HG02571 (cell line): ENCODE measurements around the gene KRTAP10-3.
"Not testable (repeated sequence)": the region's sequence is repeated elsewhere in the genome, so short reads cannot be mapped to it uniquely, and the experiment has no call there.

Source experiments
- ATAC-seq: cut with Tn5 transposase; IDR thresholded peaks from one replicate; pipeline ENCODE4 v1.9.1; 2021; ENCODE audit warnings: mild to moderate bottlenecking, moderate library complexity; ENCODE audit not compliant: unreplicated experiment

The KRTAP10-3 gene

DNA sequence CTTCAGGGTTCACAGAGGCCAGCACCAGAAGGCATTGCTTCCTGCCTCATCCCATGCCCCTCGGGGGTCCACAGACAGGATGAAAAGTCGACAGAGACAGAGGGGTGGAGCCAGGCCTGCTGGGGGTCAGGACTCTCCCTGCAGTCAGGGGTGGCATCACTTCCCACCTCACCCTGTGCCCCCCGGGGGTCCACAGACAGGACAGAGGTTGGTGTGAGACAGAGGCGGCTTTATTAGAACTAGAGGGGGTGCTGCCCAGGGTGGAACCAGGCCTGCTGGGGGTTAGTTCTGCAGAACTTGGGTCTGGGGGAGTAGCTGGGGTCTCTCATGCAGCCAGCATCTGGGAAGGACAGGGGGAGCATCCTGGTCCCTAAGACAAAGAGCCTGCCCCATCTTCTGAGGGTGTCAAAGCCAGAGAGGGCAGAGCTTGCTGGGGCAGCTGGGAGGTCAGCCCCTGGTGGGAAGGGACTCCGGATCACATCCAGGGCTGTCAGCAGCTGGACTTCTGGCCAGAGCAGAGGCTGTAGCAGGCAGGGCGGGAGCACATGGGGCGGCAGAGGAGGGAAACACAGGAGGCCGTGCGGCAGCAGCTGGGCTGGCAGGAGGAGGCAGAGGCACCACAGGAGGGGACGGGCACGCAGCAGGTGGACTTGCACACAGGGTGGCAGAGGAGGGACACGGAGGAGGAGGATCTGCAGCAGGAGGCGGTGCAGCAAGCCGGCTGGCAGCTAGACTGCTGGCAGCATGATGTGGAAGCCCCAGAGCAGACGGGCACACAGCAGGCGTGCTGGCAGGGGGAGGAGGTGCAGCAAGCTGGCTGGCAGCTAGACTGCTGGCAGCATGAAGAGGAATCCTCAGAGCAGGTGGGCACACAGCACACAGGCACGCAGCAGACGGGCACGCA is 32.6 kb upstream of the KRTAP10-3 start:
- ATAC-seq: not testable (repeated sequence)

DNA sequence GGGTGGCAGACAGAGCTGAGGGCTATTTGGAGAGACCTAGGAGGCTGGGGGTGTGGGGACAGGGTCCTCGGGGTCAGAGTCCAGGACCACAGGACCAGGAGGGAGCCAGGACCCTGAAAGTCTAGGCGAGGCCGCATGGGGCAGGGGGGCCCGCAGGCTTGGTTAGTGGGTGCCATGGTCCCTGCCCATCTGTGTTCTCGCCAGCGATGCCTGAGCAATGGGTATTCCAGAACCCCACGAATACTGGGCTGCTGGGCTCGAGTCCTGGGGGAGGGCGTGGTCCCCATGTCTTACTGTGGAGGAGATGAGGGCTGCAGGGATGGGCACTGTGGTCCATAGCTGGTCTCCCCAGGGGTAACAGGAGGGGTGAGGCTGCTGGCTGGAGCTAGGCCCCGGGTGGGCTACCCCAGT is 31.7 kb upstream of the KRTAP10-3 start:
- no peak for ATAC-seq

DNA sequence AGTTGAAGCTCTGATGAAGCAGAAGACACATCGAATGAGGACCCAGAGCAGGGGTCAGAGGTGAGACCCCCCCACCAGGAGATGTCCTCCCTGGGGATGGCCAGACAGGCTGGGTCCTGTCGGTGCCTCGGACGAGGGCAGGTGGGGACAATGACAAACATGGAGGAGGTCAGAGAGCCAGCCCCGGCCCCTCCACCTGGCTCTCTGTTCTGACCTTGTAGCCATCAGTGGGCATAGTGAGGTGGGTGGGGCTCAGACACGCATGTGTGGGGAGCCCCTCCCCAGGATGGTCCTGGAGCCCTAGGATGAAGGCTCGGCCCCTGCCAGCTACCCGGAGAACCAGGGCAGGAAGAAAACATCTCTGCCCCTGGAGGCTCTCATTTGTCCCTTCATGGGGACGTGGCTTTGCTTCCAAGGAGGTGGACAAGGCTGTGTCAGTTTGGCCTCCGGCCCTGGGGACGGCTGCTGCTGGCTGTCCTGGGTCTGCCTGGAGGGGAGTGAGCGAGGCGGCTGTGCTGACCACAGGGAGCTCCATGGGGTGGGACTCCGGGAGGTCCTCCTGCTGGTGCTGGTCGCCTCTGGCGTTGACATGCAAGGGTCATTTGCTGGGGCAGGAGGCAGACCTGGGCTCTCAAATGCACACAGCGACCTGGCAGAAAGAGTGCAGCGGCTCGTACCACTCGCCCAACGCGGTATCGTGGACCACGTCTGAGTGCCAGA is 31.2 kb upstream of the KRTAP10-3 start:
- no peak for ATAC-seq

DNA sequence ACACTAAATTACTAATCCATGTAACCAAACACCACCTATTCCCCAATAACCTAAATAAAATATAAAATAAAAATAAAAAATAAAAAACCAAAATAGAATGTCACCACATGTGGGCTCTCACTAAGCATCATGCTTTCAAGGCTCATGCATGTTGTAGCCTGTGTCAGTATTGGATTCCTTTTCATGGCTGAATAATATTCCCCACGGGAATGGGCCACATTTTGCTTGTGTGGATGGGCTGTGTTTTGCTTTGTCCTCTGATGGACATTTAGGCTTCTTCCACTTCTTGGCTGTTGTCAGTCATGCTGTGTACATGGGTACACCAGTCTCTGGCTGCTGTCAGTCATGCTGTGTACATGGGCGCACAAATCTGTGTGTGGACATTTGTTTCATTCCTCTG is 30.5 kb upstream of the KRTAP10-3 start:
- ATAC-seq: no peak

DNA sequence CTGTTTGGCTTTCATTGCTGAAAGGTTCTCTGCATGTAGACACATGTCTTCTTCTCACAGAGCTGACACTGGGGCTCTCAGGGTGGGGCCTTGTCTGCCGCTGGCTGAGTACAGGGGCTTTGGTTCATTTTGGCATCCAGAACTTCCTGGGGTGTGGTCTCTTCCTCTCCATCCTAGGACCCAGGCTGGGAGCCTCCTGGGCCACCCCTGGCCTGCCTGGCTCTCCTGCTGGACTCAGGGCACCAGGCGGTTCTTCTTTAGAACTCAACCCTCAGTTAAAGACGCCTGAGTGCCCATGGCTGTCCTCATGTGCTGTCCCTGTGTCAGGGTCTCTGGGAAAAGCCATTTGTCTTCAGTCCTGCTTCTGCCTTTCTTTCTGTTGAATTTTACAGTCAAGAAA is 27.3 kb upstream of the KRTAP10-3 start:
- no peak for ATAC-seq

DNA sequence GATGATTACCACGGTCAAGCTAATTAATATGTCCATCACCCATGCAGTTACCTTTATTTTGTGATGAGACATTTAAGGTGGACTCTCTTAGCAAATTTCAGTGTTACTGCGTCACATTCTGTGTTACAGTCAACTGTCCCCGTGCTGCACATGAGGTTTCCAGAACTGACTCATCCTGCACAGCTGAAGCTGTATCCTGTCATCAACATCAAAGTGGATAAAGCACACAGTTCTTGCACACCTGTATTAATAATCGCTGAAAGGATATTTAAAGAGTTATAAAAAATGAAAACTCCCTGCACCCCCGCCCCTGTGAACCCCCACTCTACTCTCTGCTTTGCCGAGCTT is 25.2 kb upstream of the KRTAP10-3 start:
- no peak for ATAC-seq

DNA sequence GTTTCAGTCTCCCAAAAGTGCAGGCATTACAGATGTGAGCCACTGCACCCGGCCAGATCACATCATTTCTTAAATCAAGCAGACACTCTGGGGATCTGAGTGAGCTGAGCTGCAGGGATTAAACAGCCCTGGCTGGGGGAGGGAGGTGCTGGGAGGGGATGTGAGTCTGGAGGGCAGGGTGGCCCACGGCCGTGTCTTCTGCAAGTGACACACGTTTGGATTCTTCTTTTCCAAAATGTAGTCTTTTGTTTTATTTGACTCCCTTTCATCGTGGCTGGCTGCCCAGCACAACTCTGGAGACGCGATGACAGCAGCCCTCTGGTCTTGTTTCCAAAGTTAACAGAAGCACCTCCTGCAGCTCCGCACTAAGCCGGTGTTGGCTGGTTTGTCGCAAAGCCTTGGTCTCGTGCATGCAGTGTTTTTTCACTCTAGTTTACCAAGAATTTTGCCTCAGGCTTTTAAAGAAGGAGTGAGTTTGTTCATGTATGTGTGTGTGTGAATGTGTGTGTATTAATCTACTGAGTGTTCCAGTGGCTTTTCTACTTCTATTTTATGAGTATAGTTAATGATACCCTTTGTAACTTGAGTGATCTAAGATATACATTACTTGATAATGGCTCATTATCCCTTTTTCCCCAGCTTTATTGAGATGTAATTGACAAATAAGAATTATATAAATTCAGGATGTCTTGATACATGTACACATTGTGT is 24.6 kb upstream of the KRTAP10-3 start:
- no peak for ATAC-seq

DNA sequence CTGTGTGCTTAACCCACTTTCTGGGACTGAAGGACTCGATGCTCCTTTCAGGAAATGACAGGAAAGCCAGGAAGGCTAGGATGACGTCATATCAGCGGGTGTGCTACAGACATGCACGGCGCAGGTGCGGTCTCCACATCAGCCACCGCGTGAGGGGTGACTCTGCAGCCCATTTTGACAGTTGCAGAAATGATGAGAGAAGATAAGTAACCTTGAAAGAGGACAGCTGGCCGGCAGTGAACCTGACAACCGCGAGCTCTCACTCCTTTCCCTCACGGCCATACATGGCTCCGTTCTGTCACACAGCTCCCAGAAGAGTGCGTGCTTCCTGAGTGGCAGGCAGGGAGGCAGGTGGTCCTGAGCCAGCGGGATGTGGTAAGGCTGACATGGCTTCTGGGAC is 23.5 kb upstream of the KRTAP10-3 start:
- no peak for ATAC-seq

DNA sequence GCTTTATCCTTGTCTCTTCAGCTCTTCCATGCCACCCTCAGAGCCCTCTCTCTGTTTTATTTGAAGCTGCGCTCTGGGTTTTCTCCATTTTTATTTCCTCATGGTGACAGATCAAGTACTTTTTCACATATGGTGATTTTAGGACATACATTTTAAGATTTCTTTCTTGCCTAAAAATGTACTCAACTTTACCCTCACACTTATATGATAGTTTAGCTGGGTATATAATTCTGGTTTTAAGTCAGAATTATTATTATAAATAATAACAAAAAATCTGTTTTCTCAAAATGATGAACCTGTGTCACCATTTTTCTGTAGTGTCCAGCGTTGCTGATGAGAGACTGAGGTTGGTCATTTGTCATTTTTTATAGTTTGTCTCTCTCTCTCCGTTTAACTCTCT is 22.6 kb upstream of the KRTAP10-3 start:
- ATAC-seq: no peak

DNA sequence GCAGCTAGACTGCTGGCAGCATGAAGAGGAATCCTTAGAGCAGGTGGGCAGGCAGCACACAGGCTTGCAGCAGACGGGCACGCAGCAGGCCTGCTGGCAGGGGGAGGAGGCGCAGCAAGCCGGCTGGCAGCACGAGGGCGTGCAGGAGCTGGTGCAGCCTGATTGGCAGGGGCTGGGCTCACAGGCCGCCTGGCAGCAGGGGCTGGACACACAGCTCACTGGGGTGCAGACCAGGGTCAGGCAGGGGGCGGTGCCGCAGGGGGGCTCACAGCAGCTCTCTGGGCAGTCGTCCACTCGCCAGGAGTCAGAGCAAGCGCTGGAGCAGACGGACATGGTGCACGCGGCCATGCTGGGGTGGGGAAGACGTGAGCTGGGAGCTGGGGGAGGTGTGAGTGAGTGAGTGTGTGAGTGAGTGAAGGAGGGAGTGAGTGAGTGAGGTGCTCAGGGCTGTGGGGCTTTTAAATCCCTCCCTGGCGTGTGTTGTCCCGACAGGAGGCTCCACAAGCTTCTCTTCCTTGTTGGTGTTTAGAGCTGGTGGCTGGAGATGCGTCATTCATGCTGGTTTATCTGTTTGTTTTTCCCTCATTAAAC is 21.7 kb upstream of the KRTAP10-3 start, which contains the start of gene KRTAP10-5:
Gene KRTAP10-5, minus strand, starts transcription at position 374 of the 591 bp plus-strand sequence. Its CDS starts 26 bp downstream, at position 348.
- ATAC-seq: not testable (repeated sequence)

DNA sequence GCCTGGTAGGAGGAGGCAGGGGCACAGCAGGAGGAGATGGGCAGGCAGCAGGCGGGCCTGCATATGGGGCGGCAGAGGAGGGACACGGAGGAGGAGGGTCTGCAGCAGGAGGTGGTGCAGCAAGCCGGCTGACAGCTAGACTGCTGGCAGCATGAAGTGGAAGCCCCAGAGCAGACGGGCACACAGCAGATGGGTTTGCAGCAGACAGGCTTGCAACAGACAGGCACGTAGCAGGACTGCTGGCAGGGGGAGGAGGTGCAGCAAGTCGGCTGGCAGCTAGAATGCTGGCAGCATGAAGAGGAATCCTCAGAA is 21.2 kb upstream of the KRTAP10-3 start:
- ATAC-seq: no peak

DNA sequence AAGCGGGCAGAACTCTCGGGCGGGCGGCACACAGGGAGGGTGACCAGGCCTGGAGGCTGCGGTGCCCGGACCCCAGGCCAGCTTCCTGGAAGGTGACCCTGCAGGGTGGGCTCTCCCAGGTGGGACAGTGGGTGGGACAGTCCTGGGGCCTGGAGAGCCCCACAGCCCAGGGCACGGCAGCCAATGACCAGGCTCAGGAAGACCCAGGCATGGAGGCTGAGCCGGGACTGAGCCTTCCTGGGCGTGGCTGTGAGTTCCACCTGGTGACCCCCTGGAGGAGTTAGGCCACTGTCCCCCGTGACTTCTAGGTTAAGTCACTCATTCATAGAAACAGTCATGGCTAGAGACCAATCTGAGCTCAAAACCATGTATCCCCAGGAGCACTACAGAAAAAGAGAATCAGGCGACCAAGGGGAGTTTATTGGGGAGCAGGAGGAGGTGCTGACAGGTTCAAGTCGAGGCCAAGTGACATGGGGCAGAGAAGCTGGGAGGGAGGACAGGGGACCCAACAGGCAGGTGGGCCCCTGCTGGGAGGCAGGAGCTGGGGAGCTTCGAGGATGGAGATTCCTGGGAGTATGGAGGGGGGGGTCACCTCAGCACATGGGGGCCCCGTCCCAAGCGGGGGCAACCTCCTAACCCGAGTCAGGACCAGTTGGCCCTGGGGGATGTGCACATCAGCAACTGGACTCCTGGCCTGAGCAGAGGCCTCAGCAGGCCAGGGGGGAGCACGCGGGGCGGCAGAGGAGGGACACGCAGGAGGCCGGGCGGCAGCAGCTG is 20.6 kb upstream of the KRTAP10-3 start:
- ATAC-seq: no peak

DNA sequence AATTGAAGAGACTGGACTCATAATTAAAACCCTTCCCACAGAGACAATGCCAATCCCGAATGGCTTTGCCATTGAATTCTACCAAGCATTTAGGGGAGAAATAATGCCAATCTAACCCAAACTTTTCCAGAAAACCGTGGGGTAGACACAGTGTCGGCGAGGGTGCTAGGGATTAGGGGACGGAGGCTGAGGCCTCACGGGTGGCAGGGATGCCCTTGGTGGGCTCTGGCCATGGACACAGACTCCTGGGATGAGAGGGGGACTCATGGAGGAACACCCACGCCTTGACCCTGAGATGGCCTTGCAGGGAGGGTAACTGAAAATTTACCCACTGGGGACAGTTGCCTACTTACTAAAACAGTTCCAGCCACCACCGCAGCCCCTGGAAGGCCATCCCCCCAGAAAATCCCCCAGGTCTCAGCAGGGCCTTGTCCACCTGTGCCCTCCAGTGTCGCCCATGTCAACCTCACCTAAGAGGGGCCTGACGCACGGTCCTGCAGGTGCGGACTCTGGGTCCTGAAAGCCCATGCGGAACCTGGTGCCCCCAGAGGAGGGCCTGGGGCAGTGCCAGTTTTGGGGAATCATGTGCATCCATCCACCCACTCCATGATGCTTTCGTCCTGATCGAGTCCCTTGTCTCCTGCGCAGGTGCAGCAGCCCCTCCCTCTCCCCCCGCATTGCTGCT is 19.9 kb upstream of the KRTAP10-3 start:
- ATAC-seq: no peak

DNA sequence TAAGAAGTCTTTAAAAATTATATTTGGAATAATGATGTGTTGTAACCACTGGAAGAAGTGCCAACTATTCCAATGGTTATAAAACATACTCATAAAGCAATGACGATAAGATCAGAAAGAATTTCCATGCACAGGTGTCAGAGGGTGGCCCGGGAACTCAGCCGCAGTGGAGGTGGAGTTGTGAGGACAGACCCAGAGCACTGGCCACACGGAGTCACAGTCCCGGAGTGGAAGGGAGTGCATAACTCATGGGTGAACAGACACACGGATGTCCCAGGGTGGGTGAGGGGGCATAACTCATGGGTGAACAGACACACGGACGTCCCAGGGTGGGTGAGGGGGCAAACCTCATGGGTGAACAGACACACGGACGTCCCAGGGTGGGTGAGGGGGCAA is 17.4 kb upstream of the KRTAP10-3 start:
- ATAC-seq: no peak

DNA sequence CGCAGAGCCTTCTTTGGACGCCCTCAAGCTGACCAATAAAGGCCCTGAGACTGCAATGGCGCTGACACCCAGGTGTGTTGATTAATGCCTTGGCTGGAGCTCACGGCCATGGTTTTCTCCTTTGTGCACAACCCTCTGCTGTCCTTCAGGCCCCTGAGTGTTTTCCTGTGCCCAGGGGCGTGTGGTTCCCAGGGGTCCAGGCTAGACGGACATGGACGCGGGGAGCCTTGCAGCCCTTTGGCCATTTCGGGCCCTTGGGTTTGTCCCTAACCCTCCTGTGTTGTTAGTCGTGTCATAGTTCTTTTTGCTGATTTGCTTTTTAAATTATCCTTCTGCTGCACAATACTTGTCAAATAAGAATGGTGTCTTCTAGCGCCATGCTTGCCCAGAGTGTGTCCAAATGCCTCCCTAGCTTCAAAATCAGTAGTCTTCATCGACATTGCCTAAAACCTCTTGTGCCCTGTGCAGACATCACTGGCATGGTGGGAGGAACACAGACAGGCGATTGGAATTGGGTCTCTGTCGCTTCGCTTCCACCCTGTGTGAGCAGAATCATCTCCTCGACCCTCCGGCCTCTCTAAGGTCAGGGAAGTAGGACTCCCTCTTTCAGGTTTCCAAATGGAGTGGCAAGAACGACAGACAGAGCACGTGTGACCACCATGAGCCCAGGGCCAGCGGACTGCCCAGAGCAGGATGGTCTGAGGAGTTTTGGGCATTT is 16.9 kb upstream of the KRTAP10-3 start:
- no peak for ATAC-seq

DNA sequence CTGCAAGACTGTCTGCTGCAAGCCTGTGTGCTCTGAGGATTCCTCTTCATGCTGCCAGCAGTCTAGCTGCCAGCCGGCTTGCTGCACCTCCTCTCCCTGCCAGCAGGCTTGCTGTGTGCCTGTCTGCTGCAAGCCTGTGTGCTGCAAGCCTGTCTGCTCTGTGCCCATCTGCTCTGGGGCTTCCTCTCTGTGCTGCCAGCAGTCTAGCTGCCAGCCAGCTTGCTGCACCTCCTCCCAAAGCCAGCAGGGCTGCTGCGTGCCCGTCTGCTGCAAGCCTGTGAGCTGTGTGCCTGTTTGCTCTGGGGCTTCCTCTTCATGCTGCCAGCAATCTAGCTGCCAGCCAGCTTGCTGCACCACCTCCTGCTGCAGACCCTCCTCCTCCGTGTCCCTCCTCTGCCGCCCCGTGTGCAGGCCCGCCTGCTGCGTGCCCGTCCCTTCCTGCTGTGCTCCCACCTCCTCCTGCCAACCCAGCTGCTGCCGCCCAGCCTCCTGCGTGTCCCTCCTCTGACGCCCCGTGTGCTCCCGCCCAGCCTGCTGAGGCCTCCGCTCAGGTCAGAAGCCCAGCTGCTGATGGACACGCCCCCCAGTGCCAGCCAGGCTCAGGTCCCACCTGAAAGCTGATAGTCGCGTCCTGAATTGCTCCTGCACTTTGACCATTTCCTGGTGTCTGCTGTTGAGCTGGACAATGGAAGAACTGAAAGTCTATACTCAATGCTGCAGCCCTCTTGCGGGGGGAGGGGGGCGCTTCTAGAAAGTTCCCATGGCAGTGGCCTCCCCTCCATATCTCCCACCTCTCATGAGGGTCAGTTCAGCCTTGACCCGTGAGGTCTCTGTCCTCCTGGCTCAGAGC is 16.1 kb upstream of the KRTAP10-3 start:
- no peak for ATAC-seq

DNA sequence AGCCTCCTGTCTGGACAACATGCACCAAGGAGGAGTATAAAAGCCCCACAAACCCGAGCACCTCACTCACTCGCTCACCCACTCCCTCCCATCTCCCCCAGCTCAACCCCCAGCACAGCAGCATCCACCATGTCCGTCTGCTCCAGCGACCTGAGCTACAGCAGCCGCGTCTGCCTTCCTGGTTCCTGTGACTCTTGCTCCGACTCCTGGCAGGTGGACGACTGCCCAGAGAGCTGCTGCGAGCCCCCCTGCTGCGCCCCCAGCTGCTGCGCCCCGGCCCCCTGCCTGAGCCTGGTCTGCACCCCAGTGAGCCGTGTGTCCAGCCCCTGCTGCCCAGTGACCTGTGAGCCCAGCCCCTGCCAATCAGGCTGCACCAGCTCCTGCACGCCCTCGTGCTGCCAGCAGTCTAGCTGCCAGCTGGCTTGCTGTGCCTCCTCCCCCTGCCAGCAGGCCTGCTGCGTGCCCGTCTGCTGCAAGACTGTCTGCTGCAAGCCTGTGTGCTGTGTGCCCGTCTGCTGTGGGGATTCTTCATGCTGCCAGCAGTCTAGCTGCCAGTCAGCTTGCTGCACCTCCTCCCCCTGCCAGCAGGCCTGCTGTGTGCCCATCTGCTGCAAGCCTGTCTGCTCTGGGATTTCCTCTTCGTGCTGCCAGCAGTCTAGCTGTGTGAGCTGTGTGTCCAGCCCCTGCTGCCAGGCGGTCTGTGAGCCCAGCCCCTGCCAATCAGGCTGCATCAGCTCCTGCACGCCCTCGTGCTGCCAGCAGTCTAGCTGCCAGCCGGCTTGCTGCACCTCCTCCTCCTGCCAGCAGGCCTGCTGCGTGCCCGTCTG is 15.2 kb upstream of the KRTAP10-3 start, which contains the start of gene KRTAP10-4:
Gene KRTAP10-4, plus strand, starts transcription at position 100 of the 827 bp plus-strand sequence. Its CDS starts 30 bp downstream, at position 130.
- not testable (repeated sequence) for ATAC-seq
